BE2C (cell line): ENCODE results near the gene CLDN10.
"Not testable (repeated sequence)": the region's sequence is repeated elsewhere in the genome, so short reads cannot be mapped to it uniquely, and the experiment has no call there.

Experiments
- DNase-seq: peaks from one replicate; pipeline ENCODE4 v3.0.0-alpha.2; 2020
- H3K27me3 ChIP-seq: fragments of 250-450 bp; sonication (Bioruptor Pico); 2 replicates; pipeline ENCODE4 v1.5.1; 2020; ENCODE audit warnings: mild to moderate bottlenecking
- H3K36me3 ChIP-seq: fragments of 250-450 bp; sonication (Bioruptor Pico); 2 replicates; pipeline ENCODE4 v1.5.1; 2020; ENCODE audit warnings: mild to moderate bottlenecking
- H3K4me1 ChIP-seq: fragments of 250-450 bp; sonication (Bioruptor Pico); 2 replicates; pipeline ENCODE4 v1.5.1; 2020
- H3K4me3 ChIP-seq: 2 replicates; pipeline ENCODE4 v1.5.1; 2011; ENCODE audit warnings: low read depth, low read length
- H3K9me3 ChIP-seq: fragments of 250-450 bp; sonication (Bioruptor Pico); 2 replicates; pipeline ENCODE4 v1.5.1; 2020
- TF ChIP-seq, protein P1 (sequence below): IDR thresholded peaks from 2 replicates; pipeline ENCODE4 v1.5.1; 2012; ENCODE audit warnings: mild to moderate bottlenecking, low read depth, low read length

CLDN10 gene

GRCh38 chr13:95560387-95560786, 7.9 kb downstream of the CLDN10 start:
- H3K36me3 ChIP-seq = no peaks in the 10 kb centered on the region
- no peaks in the 10 kb centered on the region for H3K4me1 ChIP-seq
- DNase-seq = no peak
- no peak overlapping the region for H3K4me3 ChIP-seq
- no peaks in the 10 kb centered on the region for H3K9me3 ChIP-seq
- TF ChIP-seq, protein P1, sequence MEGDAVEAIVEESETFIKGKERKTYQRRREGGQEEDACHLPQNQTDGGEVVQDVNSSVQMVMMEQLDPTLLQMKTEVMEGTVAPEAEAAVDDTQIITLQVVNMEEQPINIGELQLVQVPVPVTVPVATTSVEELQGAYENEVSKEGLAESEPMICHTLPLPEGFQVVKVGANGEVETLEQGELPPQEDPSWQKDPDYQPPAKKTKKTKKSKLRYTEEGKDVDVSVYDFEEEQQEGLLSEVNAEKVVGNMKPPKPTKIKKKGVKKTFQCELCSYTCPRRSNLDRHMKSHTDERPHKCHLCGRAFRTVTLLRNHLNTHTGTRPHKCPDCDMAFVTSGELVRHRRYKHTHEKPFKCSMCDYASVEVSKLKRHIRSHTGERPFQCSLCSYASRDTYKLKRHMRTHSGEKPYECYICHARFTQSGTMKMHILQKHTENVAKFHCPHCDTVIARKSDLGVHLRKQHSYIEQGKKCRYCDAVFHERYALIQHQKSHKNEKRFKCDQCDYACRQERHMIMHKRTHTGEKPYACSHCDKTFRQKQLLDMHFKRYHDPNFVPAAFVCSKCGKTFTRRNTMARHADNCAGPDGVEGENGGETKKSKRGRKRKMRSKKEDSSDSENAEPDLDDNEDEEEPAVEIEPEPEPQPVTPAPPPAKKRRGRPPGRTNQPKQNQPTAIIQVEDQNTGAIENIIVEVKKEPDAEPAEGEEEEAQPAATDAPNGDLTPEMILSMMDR = no peak
- no peaks in the 10 kb centered on the region for H3K27me3 ChIP-seq

DNA sequence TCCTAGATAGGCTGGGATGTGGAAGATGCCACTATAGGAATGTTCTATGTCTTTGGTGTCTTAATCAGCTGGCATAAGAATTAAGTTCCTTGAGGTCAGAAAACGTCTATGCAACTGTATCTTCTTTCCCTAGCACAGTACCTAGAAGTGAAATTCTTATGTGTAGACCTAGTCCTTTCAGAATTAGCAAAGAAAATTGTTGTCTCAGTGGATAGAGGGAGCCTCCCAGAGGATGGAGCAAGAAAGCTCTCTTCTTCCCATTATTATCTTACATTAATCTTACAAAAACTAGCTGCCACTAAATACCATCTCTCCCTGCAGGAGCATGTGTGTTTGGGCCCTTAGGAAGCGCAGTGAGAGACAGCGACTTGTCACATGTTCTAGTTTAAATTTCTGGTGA, 11.6 kb downstream of the CLDN10 start:
- Histone ChIP-seq H3K4me1 (no peaks in the 10 kb centered on the region), H3K4me3 (no peak overlapping the region), H3K36me3 (no peaks in the 10 kb centered on the region), H3K9me3 (no peaks in the 10 kb centered on the region), H3K27me3 (no peaks in the 10 kb centered on the region)
- DNase-seq = no peak
- TF ChIP-seq, protein P1 = peak; percentile 10; the same call in 1 of the 2 replicates

DNA sequence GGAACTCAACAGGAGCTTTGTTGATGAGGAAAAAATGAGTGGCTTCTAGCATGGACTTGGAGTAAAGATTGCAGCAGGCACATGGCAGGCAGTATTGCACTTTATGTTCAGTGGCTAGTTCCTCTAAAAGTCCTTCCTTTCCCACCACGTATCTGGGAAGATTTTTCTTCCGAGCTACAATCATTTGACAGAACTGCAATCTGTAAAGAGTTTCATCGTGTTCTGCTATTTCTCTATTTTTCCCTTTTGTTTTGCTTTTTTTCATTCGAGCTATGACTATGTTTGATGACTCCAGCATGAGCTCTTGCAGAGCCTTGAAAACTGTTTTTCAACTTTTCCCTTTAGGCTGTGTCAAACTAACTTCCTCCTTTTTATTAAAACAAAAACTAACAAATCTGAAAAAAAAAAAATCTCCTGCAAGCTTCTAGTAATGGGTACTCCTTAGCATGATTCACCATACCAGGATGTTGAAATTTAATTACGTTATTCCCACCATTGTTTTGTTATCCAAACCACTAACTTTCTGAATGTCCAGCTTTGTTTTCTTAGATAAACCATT, 12.3 kb downstream of the CLDN10 start:
- TF ChIP-seq, protein P1 = no peak
- Histone ChIP-seq H3K36me3 (no peaks in the 10 kb centered on the region), H3K4me3 (no peak overlapping the region), H3K9me3 (no peaks in the 10 kb centered on the region), H3K27me3 (no peaks in the 10 kb centered on the region), H3K4me1 (no peaks in the 10 kb centered on the region)
- DNase-seq = no peak

DNA sequence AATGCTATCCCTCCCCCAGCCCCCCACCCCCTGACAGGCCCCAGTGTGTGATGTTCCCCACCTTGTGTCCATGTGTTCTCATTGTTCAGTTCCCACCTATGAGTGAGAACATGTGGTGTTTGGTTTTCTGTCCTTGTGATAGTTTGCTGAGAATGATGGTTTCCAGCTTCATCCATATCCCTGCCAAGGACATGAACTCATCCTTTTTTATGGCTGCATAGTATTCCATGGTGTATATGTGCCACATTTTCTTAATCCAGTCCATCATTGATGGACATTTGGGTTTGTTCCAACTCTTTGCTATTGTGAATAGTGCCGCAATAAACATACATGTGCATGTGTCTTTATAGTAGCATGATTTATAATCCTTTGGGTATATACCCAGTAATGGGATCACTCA, 13.2 kb downstream of the CLDN10 start:
- H3K27me3 ChIP-seq, H3K4me1 ChIP-seq, H3K36me3 ChIP-seq, H3K4me3 ChIP-seq, H3K9me3 ChIP-seq, DNase-seq: not testable (repeated sequence)

DNA sequence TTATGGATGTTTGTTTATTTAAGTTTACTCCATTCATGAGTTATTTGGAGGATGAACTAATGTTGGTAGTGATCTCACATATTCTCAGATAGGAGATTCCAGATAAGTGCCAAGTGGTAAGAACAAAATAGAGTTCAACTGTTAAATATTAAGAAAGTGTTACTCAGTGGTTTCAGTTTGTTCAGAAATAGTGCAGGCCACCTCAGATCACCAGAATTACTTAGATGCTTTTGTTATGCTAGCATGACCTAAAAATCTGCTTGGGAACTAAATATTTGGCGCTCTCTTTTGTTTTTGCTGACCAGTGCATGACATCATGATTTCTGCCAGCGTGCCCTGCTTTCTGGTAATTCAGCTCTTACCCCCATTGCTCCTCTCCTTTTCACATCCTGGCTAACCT, 15.6 kb downstream of the CLDN10 start:
- Histone ChIP-seq H3K9me3 (no peaks in the 10 kb centered on the region), H3K4me3 (no peak overlapping the region), H3K4me1 (no peaks in the 10 kb centered on the region), H3K27me3 (no peaks in the 10 kb centered on the region), H3K36me3 (no peaks in the 10 kb centered on the region)
- TF ChIP-seq, protein P1 = no peak
- no peak for DNase-seq

DNA sequence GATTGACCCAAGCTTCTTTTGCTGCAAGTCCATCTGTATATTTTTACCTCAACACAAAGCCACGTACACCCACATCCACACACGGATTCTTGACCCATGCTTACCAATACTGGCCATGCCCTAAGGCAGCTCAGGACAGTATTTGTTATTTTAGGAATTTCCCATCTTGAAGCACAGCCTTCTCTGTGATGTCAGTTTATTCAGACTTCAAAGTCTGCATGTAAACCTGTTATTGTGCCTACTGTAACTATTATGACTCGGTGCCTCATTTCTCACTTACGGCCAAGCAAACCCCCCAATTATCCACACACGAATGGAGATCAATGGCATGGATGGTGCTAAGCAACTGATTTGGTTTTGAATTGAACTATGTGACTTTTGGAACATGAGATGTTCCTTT, 17.5 kb downstream of the CLDN10 start:
- Histone ChIP-seq H3K27me3 (no peaks in the 10 kb centered on the region), H3K4me1 (no peaks in the 10 kb centered on the region), H3K36me3 (no peaks in the 10 kb centered on the region), H3K9me3 (no peaks in the 10 kb centered on the region), H3K4me3 (no peak overlapping the region)
- DNase-seq = no peak
- TF ChIP-seq, protein P1 = no peak

DNA sequence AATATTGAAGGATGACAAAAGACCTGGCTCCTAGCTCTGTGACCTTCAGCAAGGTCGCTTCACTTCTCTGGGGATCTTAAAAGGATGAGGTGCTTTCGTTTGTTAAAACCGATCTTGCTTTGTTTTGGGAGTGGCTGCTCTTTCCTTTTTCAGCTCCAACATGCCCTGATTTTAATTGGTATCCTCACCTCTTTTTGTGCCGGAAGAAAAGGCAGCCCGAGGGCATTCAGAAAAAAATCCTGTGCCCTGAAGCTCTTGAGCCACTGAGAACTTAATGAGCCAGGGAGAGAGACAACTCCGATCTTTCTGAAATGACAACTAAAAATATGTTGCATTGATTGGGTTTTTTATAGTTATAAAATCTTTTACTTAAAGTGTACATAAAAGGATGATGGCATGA, 19.4 kb downstream of the CLDN10 start:
- Histone ChIP-seq H3K36me3 (no peaks in the 10 kb centered on the region), H3K4me1 (no peaks in the 10 kb centered on the region), H3K4me3 (no peak overlapping the region), H3K27me3 (no peaks in the 10 kb centered on the region), H3K9me3 (no peaks in the 10 kb centered on the region)
- TF ChIP-seq, protein P1 = no peak
- no peak for DNase-seq
